ENCODE data around the gene SCAP. TPM values are rescaled to one million over a fixed set of nuclear protein-coding genes. Genes with fewer than 3 reads are reported as not detected.

SCAP gene
- total and polyA plus RNA-seq, 2 of the 4 experiments (the other 2 are of a cell fraction), result 25.3 to 34.6 TPM

DNA sequence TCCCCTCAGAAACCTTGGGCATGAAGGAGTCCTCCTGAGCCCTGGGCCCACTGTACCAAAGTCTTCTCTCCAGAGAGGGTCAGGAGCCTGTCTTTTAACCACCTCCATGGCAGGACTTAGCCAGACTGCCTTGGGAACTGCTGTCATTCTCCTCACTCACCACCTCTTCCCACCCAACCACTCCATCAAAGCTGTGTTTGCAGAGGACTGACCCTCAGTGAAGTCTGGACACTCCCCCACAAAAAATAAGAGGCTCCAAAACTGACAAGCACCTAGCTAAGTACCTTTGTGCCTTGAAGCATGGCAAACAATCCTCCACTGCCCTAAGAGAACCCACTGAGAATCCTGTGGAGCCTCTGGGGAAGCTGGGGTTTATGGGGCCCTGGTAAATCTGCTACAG lies 2.3 kb upstream of the SCAP start:
- H3K56ac ChIP-seq (ENCODE audit: extremely low read depth, insufficient read depth, low read length), result no peak overlapping the region
- H4K91ac ChIP-seq (ENCODE audit: insufficient read depth, low read depth, low read length), result no peak overlapping the region
- H3K4me3 ChIP-seq (ENCODE audit: insufficient read depth, low read depth, low read length), result no peak overlapping the region
- ATAC-seq (ENCODE audit: low read depth) (no peak), DNase-seq (no peak)
- H3K18ac ChIP-seq (ENCODE audit: low read depth, low read length), result no peak overlapping the region
- intact Hi-C loops (cut with micrococcal nuclease) (no loop called here), in situ Hi-C loops (cut with MboI; ENCODE audit: low sequenced_read_pairs) (loop anchor here (5.0 kb wide), 1 partner anchor 56 kb away; no protein-coding TSS in a partner anchor), dilution Hi-C loops (cut with HindIII; ENCODE audit: low sequenced_read_pairs, unreplicated experiment) (no loop called here)
- BruUV-seq (replicated peaks), result no TSS peak
- no peak overlapping the region for H3K14ac ChIP-seq (replicated peaks; ENCODE audit: low read depth, low read length)
- H2BK15ac ChIP-seq (ENCODE audit: low read depth, low read length), result no peak overlapping the region
- H3K23ac ChIP-seq (ENCODE audit: low read depth, low read length), result no peak overlapping the region
- no peak overlapping the region for H2BK120ac ChIP-seq (ENCODE audit: low read depth, low read length)
- H2AFZ ChIP-seq (replicated peaks; ENCODE audit: low read length, poor library complexity), result no peak overlapping the region
- TF ChIP-seq, protein P1, sequence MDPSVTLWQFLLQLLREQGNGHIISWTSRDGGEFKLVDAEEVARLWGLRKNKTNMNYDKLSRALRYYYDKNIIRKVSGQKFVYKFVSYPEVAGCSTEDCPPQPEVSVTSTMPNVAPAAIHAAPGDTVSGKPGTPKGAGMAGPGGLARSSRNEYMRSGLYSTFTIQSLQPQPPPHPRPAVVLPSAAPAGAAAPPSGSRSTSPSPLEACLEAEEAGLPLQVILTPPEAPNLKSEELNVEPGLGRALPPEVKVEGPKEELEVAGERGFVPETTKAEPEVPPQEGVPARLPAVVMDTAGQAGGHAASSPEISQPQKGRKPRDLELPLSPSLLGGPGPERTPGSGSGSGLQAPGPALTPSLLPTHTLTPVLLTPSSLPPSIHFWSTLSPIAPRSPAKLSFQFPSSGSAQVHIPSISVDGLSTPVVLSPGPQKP (IDR thresholded peaks at IDR 0.05; ENCODE audit: borderline replicate concordance, low read depth, low read length), result no peak
- TF ChIP-seq MAZ (IDR thresholded peaks at IDR 0.05; ENCODE audit: borderline replicate concordance, low read depth, low read length), result no peak
- TF ChIP-seq NFE2L2 (IDR thresholded peaks at IDR 0.05; ENCODE audit: low read depth, low read length), result no peak
- TF ChIP-seq, protein P2, sequence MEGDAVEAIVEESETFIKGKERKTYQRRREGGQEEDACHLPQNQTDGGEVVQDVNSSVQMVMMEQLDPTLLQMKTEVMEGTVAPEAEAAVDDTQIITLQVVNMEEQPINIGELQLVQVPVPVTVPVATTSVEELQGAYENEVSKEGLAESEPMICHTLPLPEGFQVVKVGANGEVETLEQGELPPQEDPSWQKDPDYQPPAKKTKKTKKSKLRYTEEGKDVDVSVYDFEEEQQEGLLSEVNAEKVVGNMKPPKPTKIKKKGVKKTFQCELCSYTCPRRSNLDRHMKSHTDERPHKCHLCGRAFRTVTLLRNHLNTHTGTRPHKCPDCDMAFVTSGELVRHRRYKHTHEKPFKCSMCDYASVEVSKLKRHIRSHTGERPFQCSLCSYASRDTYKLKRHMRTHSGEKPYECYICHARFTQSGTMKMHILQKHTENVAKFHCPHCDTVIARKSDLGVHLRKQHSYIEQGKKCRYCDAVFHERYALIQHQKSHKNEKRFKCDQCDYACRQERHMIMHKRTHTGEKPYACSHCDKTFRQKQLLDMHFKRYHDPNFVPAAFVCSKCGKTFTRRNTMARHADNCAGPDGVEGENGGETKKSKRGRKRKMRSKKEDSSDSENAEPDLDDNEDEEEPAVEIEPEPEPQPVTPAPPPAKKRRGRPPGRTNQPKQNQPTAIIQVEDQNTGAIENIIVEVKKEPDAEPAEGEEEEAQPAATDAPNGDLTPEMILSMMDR (conservative IDR thresholded peaks at IDR 0.05; ENCODE audit: low read depth, low read length), result no peak
- TF ChIP-seq POLR2A (IDR thresholded peaks at IDR 0.05; ENCODE audit: low read depth, low read length), result no peak
- TF ChIP-seq, protein P3, sequence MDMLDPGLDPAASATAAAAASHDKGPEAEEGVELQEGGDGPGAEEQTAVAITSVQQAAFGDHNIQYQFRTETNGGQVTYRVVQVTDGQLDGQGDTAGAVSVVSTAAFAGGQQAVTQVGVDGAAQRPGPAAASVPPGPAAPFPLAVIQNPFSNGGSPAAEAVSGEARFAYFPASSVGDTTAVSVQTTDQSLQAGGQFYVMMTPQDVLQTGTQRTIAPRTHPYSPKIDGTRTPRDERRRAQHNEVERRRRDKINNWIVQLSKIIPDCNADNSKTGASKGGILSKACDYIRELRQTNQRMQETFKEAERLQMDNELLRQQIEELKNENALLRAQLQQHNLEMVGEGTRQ (IDR thresholded peaks at IDR 0.05; ENCODE audit: low read depth, low read length), result no peak
- TF ChIP-seq MXI1 (IDR thresholded peaks at IDR 0.05; ENCODE audit: borderline replicate concordance, low read depth, low read length), result no peak
- no peak for TF ChIP-seq SMC3 (IDR thresholded peaks at IDR 0.05; ENCODE audit: low read depth, low read length)
- TF ChIP-seq CHD1 (IDR thresholded peaks at IDR 0.05; ENCODE audit: low read depth, low read length), result no peak
- no peak for TF ChIP-seq RCOR1 (IDR thresholded peaks at IDR 0.05; ENCODE audit: insufficient replicate concordance, low read length)
- TF ChIP-seq RFX5 (IDR thresholded peaks at IDR 0.05; ENCODE audit: low read depth, low read length), result no peak
- TF ChIP-seq CEBPB (IDR thresholded peaks at IDR 0.05; ENCODE audit: low read depth, low read length), result no peak
- H4K8ac ChIP-seq (ENCODE audit: low read depth in 2 of 2, low read length in 2 of 2), result no peak overlapping the region
- H2AK5ac ChIP-seq (ENCODE audit: low read depth, low read length), result no peak overlapping the region
- no peak overlapping the region for H3K27ac ChIP-seq (ENCODE audit: insufficient read depth, low read length)
- H2AK9ac ChIP-seq (replicated peaks; ENCODE audit: low read depth, low read length, poor library complexity), result no peak overlapping the region
- no peaks in the 10 kb centered on the region for H3K27me3 ChIP-seq (ENCODE audit: control insufficient read depth, insufficient read depth, low read length)
- ChIA-PET CTCF (no interaction called here), POLR2A (ENCODE audit: unreplicated experiment) (no interaction called here)
- H3K9ac ChIP-seq (ENCODE audit: low read depth, low read length), result no peak overlapping the region
- H2BK20ac ChIP-seq (ENCODE audit: low read depth, low read length), result no peak overlapping the region
- no peaks in the 10 kb centered on the region for H3K9me3 ChIP-seq (ENCODE audit: control insufficient read depth, insufficient read depth, low read length)
- no peak overlapping the region for H3K4me2 ChIP-seq (ENCODE audit: low read depth, low read length)
- H3K79me1 ChIP-seq (ENCODE audit: low read depth in 1 of 2, low read length in 2 of 2), result peaks cover 0 to 24% of the 10 kb centered on the region in 2 experiments; a peak in 3 of 4 replicates
- H3K4me1 ChIP-seq (ENCODE audit: control insufficient read depth, insufficient read depth, low read length), result peaks cover 2% of the 10 kb centered on the region; the same call in 1 of the 2 replicates
- H3K36me3 ChIP-seq (ENCODE audit: control insufficient read depth, insufficient read depth, low read length), result no peaks in the 10 kb centered on the region
- peaks cover 6% of the 10 kb centered on the region; the same call in 1 of the 2 replicates for H4K20me1 ChIP-seq (ENCODE audit: insufficient read depth, low read length)
- no peak overlapping the region for H2BK5ac ChIP-seq (ENCODE audit: low read depth, low read length, poor library complexity, severe bottlenecking)
- H3K4ac ChIP-seq (ENCODE audit: low read depth, low read length), result no peak overlapping the region
- H4K5ac ChIP-seq (ENCODE audit: low read depth, low read length), result no peak overlapping the region
- no peaks in the 10 kb centered on the region for H3K9me1 ChIP-seq (ENCODE audit: insufficient read depth, low read length)

Measured in IMR-90 (cell line).